Common myeloid progenitor, CD34-positive (primary cell): ENCODE data around the gene HMG20A.
"Not testable (repeated sequence)": the region's sequence is repeated elsewhere in the genome, so short reads cannot be mapped to it uniquely, and the experiment has no call there.

Experiments used
- CTCF ChIA-PET: fragments of 350-600 bp; sonication (Branson Sonifier 250); formaldehyde crosslinking; loops from one replicate; lab custom pipeline; 2021; ENCODE audit warnings: antibody characterized with exemption; lab: Charles Lee
- POLR2A ChIA-PET: fragments of 350-600 bp; sonication (Branson Sonifier 250); formaldehyde crosslinking; loops from one replicate; lab custom pipeline; 2021; ENCODE audit warnings: antibody characterized with exemption; lab: Charles Lee
- DNase-seq, 3 donors: peaks; one replicate each; pipeline versions ENCODE4 v3.0.0 to v3.0.0-alpha.2; 2013
- H3K27ac ChIP-seq, 2 experiments: 1 replicate in 1 of 2; 2 replicates in 1 of 2; pipeline ENCODE4 v1.7.0; 2013; ENCODE audit warnings: inconsistent platforms in 2 of 2, low read length in 2 of 2, mild to moderate bottlenecking in 2 of 2, low read depth in 1 of 2, moderate library complexity in 1 of 2; ENCODE audit not compliant: severe bottlenecking in 2 of 2, insufficient read depth in 1 of 2, poor library complexity in 1 of 2
- H3K27me3 ChIP-seq, 5 experiments: replicated peaks in 2 of 5; 1 replicate in 3 of 5; 2 replicates in 2 of 5; pipeline versions ENCODE4 v1.6.1 to v1.7.0; 2013; ENCODE audit warnings: low read length in 4 of 5, mild to moderate bottlenecking in 2 of 5, moderate library complexity in 2 of 5, inconsistent platforms in 1 of 5; ENCODE audit not compliant: insufficient read depth in 5 of 5, control insufficient read depth in 4 of 5
- H3K36me3 ChIP-seq, 4 experiments: 1 replicate in 2 of 4; 2 replicates in 2 of 4; pipeline versions ENCODE4 v1.6.1 to v1.7.0; 2013; ENCODE audit warnings: low read length in 3 of 4, control low read depth in 1 of 4, mild to moderate bottlenecking in 1 of 4; ENCODE audit not compliant: control insufficient read depth in 4 of 4, insufficient read depth in 4 of 4
- H3K4me1 ChIP-seq, 4 experiments: 1 replicate in 3 of 4; 2 replicates in 1 of 4; pipeline versions ENCODE4 v1.6.1 to v1.7.1; 2013; ENCODE audit warnings: low read length in 3 of 4, mild to moderate bottlenecking in 3 of 4, control low read depth in 1 of 4, inconsistent platforms in 1 of 4, moderate library complexity in 1 of 4; ENCODE audit not compliant: control insufficient read depth in 4 of 4, insufficient read depth in 4 of 4; ENCODE audit errors: control extremely low read depth in 1 of 4
- H3K4me3 ChIP-seq, 7 experiments: 1 replicate in 4 of 7; 2 replicates in 3 of 7; pipeline versions ENCODE4 v1.5.1 to v1.7.0; 2013; ENCODE audit warnings: mild to moderate bottlenecking in 7 of 7, low read length in 6 of 7, moderate library complexity in 6 of 7, inconsistent platforms in 2 of 7, low read depth in 2 of 7, control low read depth in 1 of 7; ENCODE audit not compliant: insufficient read depth in 4 of 7, control insufficient read depth in 1 of 7; ENCODE audit errors: extremely low read depth in 1 of 7
- H3K9me3 ChIP-seq, 5 experiments: 1 replicate in 4 of 5; 2 replicates in 1 of 5; pipeline versions ENCODE4 v1.6.1 to v1.7.1; 2013; ENCODE audit warnings: low read length in 4 of 5, mild to moderate bottlenecking in 2 of 5, inconsistent platforms in 1 of 5, low read depth in 1 of 5, moderate library complexity in 1 of 5; ENCODE audit not compliant: control insufficient read depth in 4 of 5, insufficient read depth in 2 of 5; ENCODE audit errors: control extremely low read depth in 1 of 5
- WGBS: methylation state at CpG from one replicate; pipeline ENCODE4 v1.1.5; 2013; ENCODE audit not compliant: insufficient coverage; 5-methylcytosine and 5-hydroxymethylcytosine counted together

The HMG20A gene

DNA sequence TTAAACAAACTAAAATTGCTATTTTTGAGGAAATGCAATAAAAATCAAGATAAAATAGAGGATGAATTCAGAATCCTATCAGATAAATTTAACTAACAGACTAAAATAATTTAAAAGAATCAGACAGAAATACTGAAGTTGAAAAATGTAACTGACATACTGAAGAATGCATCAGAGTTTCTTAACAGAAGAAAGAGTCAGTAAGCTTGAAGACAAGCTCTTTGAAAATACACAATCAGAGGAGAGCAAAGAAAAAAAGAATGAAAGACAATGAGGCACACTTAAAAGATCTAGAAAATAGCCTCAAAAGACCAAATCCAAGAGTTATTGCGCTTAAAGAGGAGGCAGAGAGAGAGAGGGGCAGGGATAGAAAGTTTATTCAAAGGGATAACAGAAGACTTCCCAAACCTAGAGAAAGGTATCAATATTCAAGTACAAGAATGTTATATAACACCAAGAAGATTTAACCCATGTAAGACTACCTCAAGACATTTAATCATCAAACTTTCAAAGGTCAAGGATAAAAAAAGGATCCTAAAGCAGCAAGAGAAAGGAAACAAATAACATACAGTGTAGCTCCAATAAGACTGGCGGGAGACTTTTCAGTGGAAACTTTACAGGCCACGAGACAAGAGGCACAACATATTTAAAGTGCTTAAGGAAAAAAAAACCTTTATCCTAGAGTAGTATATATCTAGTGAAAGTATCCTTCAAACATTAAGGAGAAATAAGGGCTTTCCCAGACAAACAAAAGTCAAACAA is 25.5 kb upstream of the HMG20A start:
- WGBS = no CpG with 5 or more reads among the region's 3 CpGs
- peaks cover 0 to 2% (median 0%) of the 10 kb centered on the region in 4 experiments for H3K36me3 ChIP-seq
- ChIA-PET CTCF (no interaction called here), POLR2A (no interaction called here)
- DNase-seq = no peak
- H3K9me3 ChIP-seq = peaks cover 0 to 39% (median 7%) of the 10 kb centered on the region in 5 experiments
- no peaks in the 10 kb centered on the region for H3K27me3 ChIP-seq
- H3K27ac ChIP-seq = no peak overlapping the region
- no peaks in the 10 kb centered on the region for H3K4me1 ChIP-seq
- H3K4me3 ChIP-seq = peak overlapping the region in 1 of 7 experiments; percentile 19

DNA sequence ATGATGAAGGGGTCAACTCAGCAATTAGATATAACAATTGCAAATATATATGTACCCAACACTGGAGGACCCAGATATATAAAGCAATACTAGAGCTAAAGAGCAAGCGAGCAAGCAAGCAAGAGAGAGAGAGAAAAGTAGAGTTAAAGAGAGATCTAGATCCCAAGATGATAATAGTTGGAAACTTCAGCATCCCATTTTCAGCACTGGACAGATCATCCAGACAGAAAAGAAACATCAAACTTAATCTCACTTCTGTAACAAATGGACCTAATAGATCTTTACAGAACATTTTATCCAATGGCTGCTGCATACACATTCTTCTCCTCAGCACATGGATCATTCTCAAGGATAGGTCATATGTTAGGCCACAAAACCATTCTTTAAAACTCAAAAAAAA is 24.0 kb upstream of the HMG20A start:
- no peaks in the 10 kb centered on the region for H3K4me1 ChIP-seq
- H3K36me3 ChIP-seq = peaks cover 0 to 2% (median 0%) of the 10 kb centered on the region in 4 experiments
- CTCF ChIA-PET = no interaction called here
- H3K27ac ChIP-seq = no peak overlapping the region
- DNase-seq = no peak
- no CpG with 5 or more reads among the region's 1 CpG for WGBS
- H3K9me3 ChIP-seq = peaks cover 0 to 39% (median 7%) of the 10 kb centered on the region in 5 experiments
- POLR2A ChIA-PET = no interaction called here
- H3K4me3 ChIP-seq = no peak overlapping the region
- H3K27me3 ChIP-seq = no peaks in the 10 kb centered on the region

DNA sequence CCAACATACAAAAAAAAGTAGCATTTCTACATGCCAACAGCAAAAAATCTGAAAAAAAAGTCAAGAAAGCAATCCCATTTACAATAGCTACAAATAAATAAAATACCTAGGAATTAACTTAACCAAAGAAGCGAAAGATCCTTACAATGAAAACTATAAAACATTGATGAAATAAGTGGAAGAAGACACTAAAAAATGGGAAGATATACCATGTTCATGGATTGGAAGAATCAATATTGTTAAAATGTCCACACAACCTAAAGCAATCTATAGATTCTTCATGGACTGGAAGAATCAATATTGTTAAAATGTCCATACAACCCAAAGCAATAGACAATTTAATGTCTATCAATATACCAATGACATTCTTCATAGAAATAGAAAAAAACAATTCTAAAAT is 21.8 kb upstream of the HMG20A start:
- DNase-seq = no peak
- no peaks in the 10 kb centered on the region for H3K4me1 ChIP-seq
- CTCF ChIA-PET = interaction anchor here (1.1 kb wide), 1 partner anchor 714 kb away, joined by 4 read pairs; no protein-coding TSS in a partner anchor
- no peaks in the 10 kb centered on the region for H3K27me3 ChIP-seq
- H3K4me3 ChIP-seq = no peak overlapping the region
- POLR2A ChIA-PET = no interaction called here
- H3K27ac ChIP-seq = no peak overlapping the region
- peaks cover 0 to 2% (median 0%) of the 10 kb centered on the region in 4 experiments for H3K36me3 ChIP-seq
- peaks cover 0 to 39% (median 7%) of the 10 kb centered on the region in 5 experiments for H3K9me3 ChIP-seq
- WGBS = no CpG with 5 or more reads among the region's 1 CpG

- Histone ChIP-seq H3K4me1 (no peaks in the 10 kb centered on the region), H3K9me3 (peaks cover 0 to 27% (median 6%) of the 10 kb centered on the region in 5 experiments), H3K27me3 (no peaks in the 10 kb centered on the region), H3K36me3 (peaks cover 0 to 2% (median 0%) of the 10 kb centered on the region in 4 experiments), H3K4me3 (no peak overlapping the region), H3K27ac (no peak overlapping the region)
- no CpG with 5 or more reads among the region's 1 CpG for WGBS
- ChIA-PET POLR2A (no interaction called here), CTCF (no interaction called here)
- no peak for DNase-seq
Observed at GRCh38 chr15:77400258-77400657, 20.4 kb upstream of the HMG20A start.

- Histone ChIP-seq H3K27me3 (no peaks in the 10 kb centered on the region), H3K27ac (no peak overlapping the region), H3K4me3 (no peak overlapping the region), H3K36me3 (no peaks in the 10 kb centered on the region), H3K4me1 (no peaks in the 10 kb centered on the region), H3K9me3 (peaks cover 0 to 12% (median 7%) of the 10 kb centered on the region in 5 experiments)
- WGBS = no CpG with 5 or more reads among the region's 1 CpG
- ChIA-PET POLR2A (no interaction called here), CTCF (interaction anchor here (0.6 kb wide), 1 partner anchor 97 kb away, joined by 3 read pairs; no protein-coding TSS in a partner anchor)
- no peak for DNase-seq
Observed at GRCh38 chr15:77402740-77403379, 17.8 kb upstream of the HMG20A start.

DNA sequence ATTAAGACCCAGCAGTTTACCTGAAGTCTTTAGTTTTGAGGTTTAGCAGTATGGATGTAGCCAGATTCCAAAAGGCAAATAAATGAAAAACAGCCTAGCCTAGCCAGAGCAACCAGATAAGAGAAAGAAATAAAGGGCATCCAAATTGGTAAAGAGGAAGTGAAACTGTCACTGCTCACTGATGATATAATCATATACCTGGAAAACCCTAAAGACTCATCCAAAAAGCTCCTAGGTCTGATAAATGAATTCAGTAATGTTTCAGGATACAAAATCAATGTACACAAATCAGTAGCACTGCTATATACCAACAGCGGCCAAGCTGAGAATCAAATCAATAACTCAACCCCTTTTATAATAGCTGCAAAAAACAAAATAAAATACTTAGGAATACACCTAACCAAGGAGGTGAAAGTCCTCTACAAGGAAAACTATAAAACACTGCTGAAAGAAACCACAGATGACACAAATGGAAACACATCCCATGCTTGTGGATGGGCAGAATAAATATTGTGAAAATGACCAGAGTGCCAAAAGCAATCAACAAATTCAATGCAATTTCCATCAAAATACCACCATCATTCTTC is 14.4 kb upstream of the HMG20A start:
- peaks cover 0 to 12% (median 11%) of the 10 kb centered on the region in 4 experiments for H3K4me1 ChIP-seq

More for the DNA sequence above, 14.4 kb upstream of the HMG20A start:
- not testable (repeated sequence) for H3K4me3 ChIP-seq, DNase-seq, H3K36me3 ChIP-seq, H3K9me3 ChIP-seq, H3K27me3 ChIP-seq, H3K27ac ChIP-seq
- ChIA-PET CTCF (interaction anchor here (1.4 kb wide), 1 partner anchor 15 kb away, joined by 3 read pairs; no protein-coding TSS in a partner anchor), POLR2A (interaction anchor here (0.6 kb wide), 1 partner anchor 20 kb away, joined by 3 read pairs; no protein-coding TSS in a partner anchor)
- WGBS = no CpG with 5 or more reads among the region's 1 CpG
